HG03064 (cell line): Measurements from ENCODE around the gene GRK5.
"Not testable (repeated sequence)": the region's sequence is repeated elsewhere in the genome, so short reads cannot be mapped to it uniquely, and the experiment has no call there.

ENCODE experiments used
- ATAC-seq: cut with Tn5 transposase; IDR thresholded peaks from one replicate; pipeline ENCODE4 v1.9.1; 2021; ENCODE audit warnings: low read depth; ENCODE audit not compliant: unreplicated experiment

Gene GRK5

GRCh38 chr10:119221201-119221600 lies 13.8 kb downstream of the GRK5 start:
- no peak for ATAC-seq

GRCh38 chr10:119221666-119222065 lies 14.3 kb downstream of the GRK5 start:
- no peak for ATAC-seq

- ATAC-seq: no peak
Measured at GRCh38 chr10:119222537-119222936, 15.2 kb downstream of the GRK5 start.

- no peak for ATAC-seq
Measured at GRCh38 chr10:119222966-119223386, 15.6 kb downstream of the GRK5 start.

GRCh38 chr10:119225083-119225658 lies 17.8 kb downstream of the GRK5 start:
- ATAC-seq: no peak

GRCh38 chr10:119227825-119228224 lies 20.5 kb downstream of the GRK5 start:
- no peak for ATAC-seq

GRCh38 chr10:119231654-119232053 lies 24.3 kb downstream of the GRK5 start:
- no peak for ATAC-seq

GRCh38 chr10:119232439-119232838 lies 25.1 kb downstream of the GRK5 start:
- not testable (repeated sequence) for ATAC-seq

GRCh38 chr10:119233123-119233820 lies 25.9 kb downstream of the GRK5 start:
- no peak for ATAC-seq

GRCh38 chr10:119233821-119234220 lies 26.4 kb downstream of the GRK5 start:
- no peak for ATAC-seq

GRCh38 chr10:119235356-119235755 lies 28.0 kb downstream of the GRK5 start:
- no peak for ATAC-seq

- ATAC-seq: no peak
Measured at GRCh38 chr10:119237722-119238436, 30.5 kb downstream of the GRK5 start.

- ATAC-seq: no peak
Measured at GRCh38 chr10:119238577-119238976, 31.2 kb downstream of the GRK5 start.

- not testable (repeated sequence) for ATAC-seq
Measured at GRCh38 chr10:119239015-119239414, 31.6 kb downstream of the GRK5 start.

- ATAC-seq: not testable (repeated sequence)
Measured at GRCh38 chr10:119239630-119240029, 32.3 kb downstream of the GRK5 start.

- ATAC-seq: no peak
Measured at GRCh38 chr10:119241066-119241465, 33.7 kb downstream of the GRK5 start.

GRCh38 chr10:119242186-119242585 lies 34.8 kb downstream of the GRK5 start:
- ATAC-seq: no peak

- no peak for ATAC-seq
Measured at GRCh38 chr10:119243488-119243887, 36.1 kb downstream of the GRK5 start.

- no peak for ATAC-seq
Measured at GRCh38 chr10:119243967-119244366, 36.6 kb downstream of the GRK5 start.

- ATAC-seq: no peak
Measured at GRCh38 chr10:119245272-119245671, 37.9 kb downstream of the GRK5 start.

- no peak for ATAC-seq
Measured at GRCh38 chr10:119246862-119247549, 39.6 kb downstream of the GRK5 start.
